PFSK-1 (cell line): ENCODE data around the gene FIG4.

ENCODE experiments used
- FOXP2 ChIP-seq: optimal IDR thresholded peaks from 2 replicates; pipeline ENCODE3; 2011; ENCODE audit warnings: borderline replicate concordance, control low read depth, inconsistent platforms; ENCODE audit not compliant: insufficient read depth; ENCODE audit errors: extremely low read length, extremely low read depth
- POLR2AphosphoS5 ChIP-seq: IDR thresholded peaks from 2 replicates; pipeline ENCODE4 v1.6.1; 2012; ENCODE audit warnings: low read depth, mild to moderate bottlenecking, control low read depth, low read length, moderate library complexity
- SIN3A ChIP-seq: IDR thresholded peaks from 2 replicates; pipeline ENCODE4 v1.6.1; 2012; ENCODE audit warnings: mild to moderate bottlenecking, low read length, moderate library complexity, borderline replicate concordance; ENCODE audit not compliant: insufficient read depth
- TAF1 ChIP-seq: IDR thresholded peaks from 2 replicates; pipeline ENCODE4 v1.6.1; 2012; ENCODE audit warnings: low read length, control low read depth, borderline replicate concordance; ENCODE audit not compliant: insufficient read depth
- TF ChIP-seq, protein P1 (sequence below), 2 experiments: IDR thresholded peaks; 2 replicates each; pipeline versions ENCODE4 v1.6.1 to v1.8.0; 2011 to 2012; ENCODE audit warnings: low read depth in 2 of 2, low read length in 2 of 2, control low read depth in 1 of 2, inconsistent platforms in 1 of 2, mild to moderate bottlenecking in 1 of 2, moderate library complexity in 1 of 2; ENCODE audit not compliant: insufficient read depth in 1 of 2

Gene FIG4

GRCh38 chr6:109821428-109821827, 130.3 kb downstream of the FIG4 start:
- TF ChIP-seq SIN3A (no peak), POLR2AphosphoS5 (no peak), TAF1 (no peak), FOXP2 (no peak)
- TF ChIP-seq, protein P1, sequence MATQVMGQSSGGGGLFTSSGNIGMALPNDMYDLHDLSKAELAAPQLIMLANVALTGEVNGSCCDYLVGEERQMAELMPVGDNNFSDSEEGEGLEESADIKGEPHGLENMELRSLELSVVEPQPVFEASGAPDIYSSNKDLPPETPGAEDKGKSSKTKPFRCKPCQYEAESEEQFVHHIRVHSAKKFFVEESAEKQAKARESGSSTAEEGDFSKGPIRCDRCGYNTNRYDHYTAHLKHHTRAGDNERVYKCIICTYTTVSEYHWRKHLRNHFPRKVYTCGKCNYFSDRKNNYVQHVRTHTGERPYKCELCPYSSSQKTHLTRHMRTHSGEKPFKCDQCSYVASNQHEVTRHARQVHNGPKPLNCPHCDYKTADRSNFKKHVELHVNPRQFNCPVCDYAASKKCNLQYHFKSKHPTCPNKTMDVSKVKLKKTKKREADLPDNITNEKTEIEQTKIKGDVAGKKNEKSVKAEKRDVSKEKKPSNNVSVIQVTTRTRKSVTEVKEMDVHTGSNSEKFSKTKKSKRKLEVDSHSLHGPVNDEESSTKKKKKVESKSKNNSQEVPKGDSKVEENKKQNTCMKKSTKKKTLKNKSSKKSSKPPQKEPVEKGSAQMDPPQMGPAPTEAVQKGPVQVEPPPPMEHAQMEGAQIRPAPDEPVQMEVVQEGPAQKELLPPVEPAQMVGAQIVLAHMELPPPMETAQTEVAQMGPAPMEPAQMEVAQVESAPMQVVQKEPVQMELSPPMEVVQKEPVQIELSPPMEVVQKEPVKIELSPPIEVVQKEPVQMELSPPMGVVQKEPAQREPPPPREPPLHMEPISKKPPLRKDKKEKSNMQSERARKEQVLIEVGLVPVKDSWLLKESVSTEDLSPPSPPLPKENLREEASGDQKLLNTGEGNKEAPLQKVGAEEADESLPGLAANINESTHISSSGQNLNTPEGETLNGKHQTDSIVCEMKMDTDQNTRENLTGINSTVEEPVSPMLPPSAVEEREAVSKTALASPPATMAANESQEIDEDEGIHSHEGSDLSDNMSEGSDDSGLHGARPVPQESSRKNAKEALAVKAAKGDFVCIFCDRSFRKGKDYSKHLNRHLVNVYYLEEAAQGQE (IDR thresholded peaks at IDR 0.05; ENCODE audit: insufficient read depth in 1 of 2, low read depth in 2 of 2, low read length in 2 of 2): no peak

DNA sequence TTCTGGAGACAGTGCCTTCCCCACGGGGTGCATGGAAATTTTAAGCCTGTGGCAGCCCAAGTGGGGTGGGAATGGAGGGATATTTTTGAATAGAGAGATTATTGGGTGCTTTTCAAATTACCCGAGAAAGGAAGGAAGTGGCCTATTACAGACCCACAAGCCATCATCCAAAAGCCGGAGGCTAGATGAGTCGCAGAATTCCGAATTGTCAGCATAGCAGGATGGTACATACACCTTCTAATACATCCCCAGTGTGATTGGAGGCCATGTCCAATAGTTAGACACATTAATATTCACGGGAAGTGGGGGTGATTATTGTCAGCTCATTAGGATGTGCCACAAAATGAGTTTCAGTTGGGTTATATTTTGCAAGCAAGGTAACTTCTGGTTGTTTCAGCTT, 133.0 kb downstream of the FIG4 start:
- no peak for TF ChIP-seq FOXP2
- TF ChIP-seq TAF1: no peak
- no peak for TF ChIP-seq POLR2AphosphoS5
- TF ChIP-seq SIN3A: no peak
- TF ChIP-seq, protein P1 (IDR thresholded peaks at IDR 0.05; ENCODE audit: insufficient read depth in 1 of 2, low read depth in 2 of 2, low read length in 2 of 2): no peak

DNA sequence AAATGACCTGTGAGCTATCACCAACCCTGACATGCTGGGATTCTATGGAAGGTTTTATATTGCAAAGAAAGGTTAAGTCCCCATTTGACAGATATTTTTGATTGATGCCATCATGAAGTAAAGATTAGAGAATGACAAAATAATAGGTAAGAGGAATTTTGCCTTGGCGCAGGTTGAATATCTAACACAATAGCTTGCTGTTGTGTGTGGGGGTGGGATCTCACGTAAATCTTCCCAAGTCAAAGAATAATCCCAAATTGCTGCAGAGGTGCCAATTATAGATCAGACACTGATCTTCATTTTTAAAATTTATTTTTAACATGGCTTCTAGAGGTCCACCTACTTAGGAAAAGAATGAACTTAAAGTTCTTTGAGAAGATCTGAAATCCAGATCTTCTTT, 135.5 kb downstream of the FIG4 start:
- TF ChIP-seq, protein P1 (IDR thresholded peaks at IDR 0.05; ENCODE audit: insufficient read depth in 1 of 2, low read depth in 2 of 2, low read length in 2 of 2): no peak
- TF ChIP-seq POLR2AphosphoS5 (no peak), SIN3A (no peak), FOXP2 (no peak), TAF1 (no peak)

DNA sequence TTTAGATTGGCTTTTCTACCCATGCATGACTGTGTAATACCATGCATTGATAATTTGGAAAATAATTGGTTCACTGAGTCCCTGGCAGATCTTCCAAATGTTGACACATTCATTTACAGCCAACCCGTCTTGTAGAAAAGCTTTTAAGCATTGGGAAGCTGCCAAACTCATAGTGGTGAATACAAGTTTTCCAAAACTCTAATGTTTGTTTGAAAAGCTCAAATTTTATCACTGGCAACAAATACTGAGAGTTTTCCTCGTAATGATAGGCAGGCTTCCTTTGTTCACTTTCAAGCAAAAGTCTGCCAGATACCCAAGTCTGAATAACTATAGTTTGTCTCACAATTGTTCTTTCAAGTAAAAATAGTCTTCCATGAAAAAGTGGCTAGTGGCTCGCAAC, 143.0 kb downstream of the FIG4 start:
- TF ChIP-seq SIN3A (no peak), POLR2AphosphoS5 (no peak), FOXP2 (no peak), TAF1 (no peak)
- TF ChIP-seq, protein P1 (IDR thresholded peaks at IDR 0.05; ENCODE audit: insufficient read depth in 1 of 2, low read depth in 2 of 2, low read length in 2 of 2): no peak

- TF ChIP-seq, protein P1 (IDR thresholded peaks at IDR 0.05; ENCODE audit: insufficient read depth in 1 of 2, low read depth in 2 of 2, low read length in 2 of 2): no peak
- TF ChIP-seq FOXP2 (no peak), TAF1 (no peak), POLR2AphosphoS5 (no peak), SIN3A (no peak)
Measured at GRCh38 chr6:109834595-109835437, 143.7 kb downstream of the FIG4 start.
